GM18867 (cell line): ENCODE measurements around the gene HSPG2.
A peak's percentile ranks its signal among the peaks of the same experiment; 100 is the strongest.
"Not testable (repeated sequence)": the region's sequence is repeated elsewhere in the genome, so short reads cannot be mapped to it uniquely, and the experiment has no call there.

Source experiments
- ATAC-seq: cut with Tn5 transposase; IDR thresholded peaks from one replicate; pipeline ENCODE4 v1.9.1; 2021; ENCODE audit warnings: mild to moderate bottlenecking, moderate library complexity; ENCODE audit not compliant: unreplicated experiment

Gene HSPG2

GRCh38 chr1:21830792-21831453 is 106.2 kb downstream of the HSPG2 start:
- ATAC-seq, result no peak

- no peak for ATAC-seq
Observed at GRCh38 chr1:21829294-21829693, 107.8 kb downstream of the HSPG2 start.

- ATAC-seq, result no peak
Observed at GRCh38 chr1:21828506-21829210, 108.5 kb downstream of the HSPG2 start.

GRCh38 chr1:21828075-21828474 is 109.0 kb downstream of the HSPG2 start:
- no peak for ATAC-seq

- no peak for ATAC-seq
Observed at GRCh38 chr1:21827141-21827679, 109.9 kb downstream of the HSPG2 start.

- ATAC-seq, result not testable (repeated sequence)
Observed at GRCh38 chr1:21826694-21827093, 110.4 kb downstream of the HSPG2 start.

- no peak for ATAC-seq
Observed at GRCh38 chr1:21825393-21825792, 111.7 kb downstream of the HSPG2 start.

- ATAC-seq, result no peak
Observed at GRCh38 chr1:21824926-21825325, 112.2 kb downstream of the HSPG2 start.

GRCh38 chr1:21823980-21824702 is 113.0 kb downstream of the HSPG2 start:
- no peak for ATAC-seq

- ATAC-seq, result no peak
Observed at GRCh38 chr1:21823206-21823979, 113.7 kb downstream of the HSPG2 start.

GRCh38 chr1:21822349-21822748 is 114.8 kb downstream of the HSPG2 start:
- no peak for ATAC-seq

- no peak for ATAC-seq
Observed at GRCh38 chr1:21821385-21822019, 115.6 kb downstream of the HSPG2 start.

GRCh38 chr1:21820597-21821232 is 116.4 kb downstream of the HSPG2 start:
- no peak for ATAC-seq

GRCh38 chr1:21818656-21819055 is 118.5 kb downstream of the HSPG2 start:
- ATAC-seq, result no peak

GRCh38 chr1:21816602-21817302 is 120.4 kb downstream of the HSPG2 start:
- ATAC-seq, result no peak

- no peak for ATAC-seq
Observed at GRCh38 chr1:21815724-21816321, 121.3 kb downstream of the HSPG2 start.

- peak; percentile 23 for ATAC-seq
Observed at GRCh38 chr1:21814981-21815582, 122.0 kb downstream of the HSPG2 start.

GRCh38 chr1:21814241-21814918 is 122.7 kb downstream of the HSPG2 start:
- ATAC-seq, result peak; percentile 65
